ENCODE measurements around the gene SNN. TPM values are rescaled to one million over a fixed set of nuclear protein-coding genes. Genes with fewer than 3 reads are reported as not detected.

SNN gene
- total RNA-seq, 1 donor from 2014 or later = 31.2 TPM

DNA sequence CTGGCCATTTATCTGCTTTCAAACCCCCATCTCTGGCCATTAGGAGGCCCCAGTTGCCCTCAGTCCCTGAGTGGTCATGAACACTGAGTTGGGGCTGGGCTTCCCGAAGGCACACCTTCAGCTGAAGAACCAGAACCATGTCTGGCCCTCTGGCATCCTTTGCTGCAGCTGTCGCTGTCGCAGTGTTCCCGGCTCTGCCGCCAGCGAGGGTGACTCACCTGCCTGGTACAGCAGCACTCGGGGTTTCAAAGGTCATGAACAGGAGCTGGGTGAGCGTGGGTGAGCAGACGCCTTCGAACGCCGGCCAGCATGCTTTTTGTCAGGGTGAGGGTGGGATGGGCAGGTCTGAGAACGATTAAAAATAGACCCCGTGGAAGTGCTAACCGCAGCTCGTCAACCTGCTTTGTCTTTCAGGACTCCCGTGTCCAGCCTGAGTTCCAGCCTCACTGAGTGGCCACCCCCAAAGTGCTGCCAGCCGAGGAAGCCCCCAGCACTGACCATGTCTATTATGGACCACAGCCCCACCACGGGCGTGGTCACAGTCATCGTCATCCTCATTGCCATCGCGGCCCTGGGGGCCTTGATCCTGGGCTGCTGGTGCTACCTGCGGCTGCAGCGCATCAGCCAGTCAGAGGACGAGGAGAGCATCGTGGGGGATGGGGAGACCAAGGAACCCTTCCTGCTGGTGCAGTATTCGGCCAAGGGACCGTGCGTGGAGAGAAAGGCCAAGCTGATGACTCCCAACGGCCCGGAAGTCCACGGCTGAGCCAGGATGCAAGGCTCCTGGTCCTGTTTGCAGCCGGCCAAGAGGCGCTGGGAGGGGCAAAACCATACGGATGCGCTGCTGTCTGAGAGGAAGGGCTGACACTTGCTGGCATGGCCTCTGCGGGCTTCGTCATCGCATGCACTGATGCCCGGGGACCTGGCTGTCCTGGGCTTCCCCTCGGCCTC lies 7.6 kb downstream of the SNN start:
- intact Hi-C loops (cut with DNase I) = no loop called here
- no peak for DNase-seq (ENCODE audit: low spot score)

DNA sequence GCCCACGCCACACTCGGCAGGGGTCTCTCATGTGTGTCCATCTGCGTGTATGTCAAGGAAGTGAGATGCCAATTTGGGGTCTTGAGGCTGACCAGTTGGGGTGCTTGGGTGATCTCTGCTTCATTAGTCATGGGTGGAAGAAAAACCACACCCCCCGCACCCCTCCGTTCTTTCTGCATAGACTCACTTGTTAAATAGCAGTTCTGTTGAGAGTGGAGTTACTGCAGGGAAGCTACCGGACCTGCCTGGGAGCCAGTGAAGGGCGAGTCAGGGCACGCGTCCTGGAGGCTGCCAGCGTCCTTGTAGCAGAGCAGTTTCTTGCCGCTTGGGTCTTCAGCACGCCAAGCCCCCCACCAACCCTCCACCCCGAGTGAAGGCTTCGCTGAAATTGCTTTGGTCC lies 8.5 kb downstream of the SNN start:
- DNase-seq (ENCODE audit: low spot score) = no peak
- intact Hi-C loops (cut with DNase I) = no loop called here

DNA sequence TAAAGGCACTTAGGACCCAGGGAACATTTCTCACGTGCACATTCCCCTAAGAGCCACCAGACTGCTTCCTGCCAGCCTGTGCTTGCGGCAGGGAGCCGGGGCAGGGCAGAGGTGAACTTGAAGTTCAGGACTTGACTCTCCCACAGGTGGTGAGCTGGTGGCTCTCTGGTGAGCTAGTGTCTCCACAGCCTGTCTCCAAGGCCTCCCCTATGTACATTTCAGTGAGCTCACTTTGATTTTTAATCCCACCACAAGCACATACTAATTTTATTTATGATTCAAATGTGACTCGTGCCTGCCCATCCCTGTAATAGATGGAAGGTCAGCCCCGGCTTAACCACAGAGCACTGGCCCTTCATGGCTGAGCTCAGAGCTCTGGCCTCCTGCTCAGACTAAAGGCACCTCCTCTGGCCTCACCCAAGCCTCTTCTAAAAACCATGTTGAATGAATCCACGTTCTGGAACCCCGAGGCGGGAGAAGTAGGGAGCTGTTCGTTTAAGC lies 9.2 kb downstream of the SNN start:
- intact Hi-C loops (cut with DNase I) = no loop called here
- no peak for DNase-seq (ENCODE audit: low spot score)

GRCh38 chr16:11677959-11678881 lies 10.0 kb downstream of the SNN start:
- no peak for DNase-seq (ENCODE audit: low spot score)
- intact Hi-C loops (cut with DNase I) = no loop called here

GRCh38 chr16:11679250-11679649 lies 11.0 kb downstream of the SNN start:
- intact Hi-C loops (cut with DNase I) = no loop called here
- no peak for DNase-seq (ENCODE audit: low spot score)

DNA sequence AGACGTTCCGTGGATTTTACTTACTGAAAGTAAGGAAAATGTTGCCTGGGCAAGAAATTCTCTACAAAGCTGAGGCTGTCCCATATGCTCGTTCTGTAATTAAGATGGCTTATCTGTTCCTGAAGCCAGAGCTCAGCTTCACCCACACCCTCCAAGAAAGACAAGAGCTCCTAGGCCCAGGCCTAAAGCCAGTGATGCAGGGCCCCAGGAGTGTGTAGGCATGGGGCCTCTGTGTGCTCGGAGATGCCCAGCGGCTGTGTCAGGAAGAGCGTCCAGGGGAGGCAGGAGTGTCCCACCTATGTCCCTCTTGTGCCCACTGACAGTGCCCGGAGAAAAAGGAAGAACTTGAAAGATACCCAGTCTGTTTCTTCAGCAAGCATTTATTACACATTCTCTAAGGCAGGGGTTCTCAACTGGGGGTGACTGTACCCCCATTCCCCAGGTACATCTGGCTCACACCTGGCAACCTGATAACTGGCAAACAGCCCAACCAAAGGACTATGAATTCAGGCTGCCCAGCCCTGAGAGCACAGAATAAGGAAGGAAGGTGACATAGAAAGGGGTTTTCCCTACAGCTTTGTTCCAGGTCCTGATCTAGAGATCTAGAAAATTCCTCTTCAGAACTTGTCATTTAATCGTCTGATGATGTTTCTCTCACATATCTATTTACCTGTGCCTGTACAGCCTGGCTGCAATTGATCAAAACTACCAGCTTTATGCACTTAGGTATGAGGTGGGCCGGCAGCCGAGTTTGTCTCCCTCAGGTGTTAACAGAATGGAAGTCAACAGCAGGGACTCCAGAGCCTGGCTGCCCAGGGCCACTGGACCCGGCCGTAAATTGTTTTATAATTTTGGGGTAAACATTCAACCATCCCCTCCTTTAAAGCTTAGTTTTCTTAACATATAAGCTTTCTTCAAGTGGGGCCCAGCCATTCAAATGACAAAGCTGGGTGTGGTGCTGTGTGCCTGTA lies 12.0 kb downstream of the SNN start:
- intact Hi-C loops (cut with DNase I) = no loop called here
- DNase-seq (ENCODE audit: low spot score) = no peak

GRCh38 chr16:11681556-11681955 lies 13.3 kb downstream of the SNN start:
- DNase-seq (ENCODE audit: low spot score) = peak; percentile 86
- intact Hi-C loops (cut with DNase I) = no loop called here

GRCh38 chr16:11681976-11682654 lies 13.9 kb downstream of the SNN start:
- DNase-seq (ENCODE audit: low spot score) = no peak

GRCh38 chr16:11682655-11683096 lies 14.4 kb downstream of the SNN start:
- intact Hi-C loops (cut with DNase I) = no loop called here
- no peak for DNase-seq (ENCODE audit: low spot score)

More at GRCh38 chr16:11681976-11682654, 13.9 kb downstream of the SNN start:
- intact Hi-C loops (cut with DNase I) = no loop called here

- intact Hi-C loops (cut with DNase I) = no loop called here
- no peak for DNase-seq (ENCODE audit: low spot score)
Measured at GRCh38 chr16:11683145-11683544, 14.9 kb downstream of the SNN start.

DNA sequence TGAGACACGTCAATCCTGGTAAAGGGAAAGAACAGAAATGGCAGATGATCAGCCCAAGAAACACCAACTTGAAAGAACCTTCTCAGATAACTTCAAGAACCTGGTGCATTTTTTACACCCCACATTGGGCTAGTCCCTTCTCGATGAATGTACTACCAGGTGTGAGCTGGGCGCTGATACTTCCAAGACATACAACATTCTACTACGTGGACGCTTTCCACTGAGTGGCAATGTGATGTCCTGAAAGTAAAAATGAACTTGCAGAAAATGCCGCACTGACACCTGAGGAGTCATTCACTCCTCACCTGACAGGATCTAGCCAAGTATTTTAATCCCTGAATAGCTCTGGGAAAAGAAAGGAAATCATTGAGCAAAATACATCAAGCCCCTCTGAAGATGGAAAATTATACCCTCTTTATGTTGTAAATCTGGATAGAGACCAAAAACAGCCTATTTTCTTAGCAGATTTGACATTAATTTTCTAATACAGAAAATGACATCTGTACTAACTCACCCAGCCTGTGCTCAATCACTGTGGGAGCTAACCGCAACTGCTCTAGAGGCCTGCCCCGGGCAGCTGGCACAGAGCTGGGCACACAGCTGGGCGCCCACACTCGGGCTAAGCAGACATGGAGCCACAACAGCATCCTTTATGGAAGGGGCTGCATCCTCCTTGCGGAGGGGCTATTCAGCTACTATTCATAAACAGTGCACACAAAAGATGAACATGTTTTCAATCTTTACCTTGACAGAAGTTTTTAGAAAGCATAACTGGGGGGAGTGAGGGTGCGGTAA lies 16.2 kb downstream of the SNN start:
- intact Hi-C loops (cut with DNase I) = no loop called here
- no peak for DNase-seq (ENCODE audit: low spot score)

DNA sequence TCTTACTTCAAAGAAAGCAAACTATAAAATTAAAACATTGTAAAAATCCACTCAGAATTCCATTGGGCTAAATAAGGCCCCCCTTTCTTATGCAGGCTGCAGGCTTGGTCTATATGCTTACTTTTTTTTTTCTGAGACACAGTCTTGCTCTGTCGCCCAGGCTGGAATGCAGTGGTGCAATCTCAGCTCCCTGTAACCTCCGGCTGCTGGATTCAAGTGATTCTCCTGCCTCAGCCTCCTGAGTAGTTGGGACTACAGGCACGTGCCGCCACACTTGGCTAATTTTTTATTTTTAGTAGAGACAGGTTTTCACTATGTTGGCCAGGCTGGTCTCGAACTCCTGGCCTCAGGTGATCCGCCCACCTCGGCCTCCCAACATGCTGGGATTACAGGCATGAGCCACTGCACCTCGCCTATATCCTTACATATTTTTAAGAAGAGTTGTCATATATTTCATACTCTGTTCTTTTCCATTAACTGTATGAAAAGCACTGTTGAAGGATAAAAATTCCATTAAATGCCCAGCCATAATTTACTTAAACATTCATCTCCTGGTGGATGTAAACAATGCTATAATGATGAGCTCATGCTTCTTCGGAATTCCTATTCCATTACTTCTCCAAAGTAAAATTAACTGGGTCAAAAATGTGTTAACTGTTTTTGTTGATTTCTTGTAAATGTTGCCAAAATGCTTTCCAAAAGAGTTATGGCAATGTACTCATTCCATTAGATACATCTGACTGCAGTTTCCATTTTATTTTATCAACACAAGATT lies 17.8 kb downstream of the SNN start:
- no peak for DNase-seq (ENCODE audit: low spot score)

GRCh38 chr16:11686713-11687380 lies 18.6 kb downstream of the SNN start:
- no peak for DNase-seq (ENCODE audit: low spot score)
- intact Hi-C loops (cut with DNase I) = no loop called here

More for the DNA sequence above, 17.8 kb downstream of the SNN start:
- intact Hi-C loops (cut with DNase I) = no loop called here

DNA sequence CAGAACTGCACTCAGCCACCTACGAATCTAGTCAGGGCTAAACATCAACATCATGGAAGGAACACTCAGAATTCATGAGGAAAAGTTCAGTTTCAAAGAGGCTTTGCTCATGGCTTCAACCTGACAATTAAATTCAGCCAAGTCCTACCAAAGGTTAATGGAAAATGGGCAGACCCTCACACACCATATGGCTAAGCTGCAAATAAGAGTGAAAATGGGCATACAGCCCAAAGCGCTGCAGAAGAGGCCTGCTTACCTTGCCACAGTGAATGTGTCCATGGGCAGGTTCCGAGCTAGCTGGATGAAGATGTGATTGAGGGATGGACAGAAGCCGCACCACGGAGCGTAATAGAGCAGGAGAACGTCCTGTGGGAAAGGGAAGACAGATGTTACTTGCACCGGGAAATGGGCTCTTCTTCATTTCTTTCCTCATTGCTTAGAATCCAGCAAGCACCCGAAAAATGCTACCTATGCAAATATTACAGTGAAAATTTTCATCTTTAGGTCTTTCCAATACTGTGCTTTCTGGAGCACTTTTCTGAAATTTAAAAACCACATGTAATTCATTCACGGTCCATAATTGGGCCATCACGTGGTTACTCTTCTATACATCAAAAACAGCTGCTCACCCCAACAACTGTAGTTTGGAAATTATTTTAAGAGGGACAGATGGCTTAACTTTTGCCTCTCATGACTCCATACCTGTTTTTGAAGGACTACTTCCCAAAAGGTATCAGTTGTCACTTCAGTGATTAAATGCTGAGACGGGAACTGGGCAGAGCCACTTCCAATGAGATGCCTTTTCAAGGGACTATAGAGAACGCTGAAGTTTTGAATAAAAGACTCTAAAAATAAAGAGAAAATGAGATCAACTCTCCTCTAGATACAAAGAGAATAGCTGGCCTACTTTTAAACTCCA lies 19.6 kb downstream of the SNN start:
- DNase-seq (ENCODE audit: low spot score) = no peak
- intact Hi-C loops (cut with DNase I) = no loop called here

GRCh38 chr16:11688520-11688886 lies 20.2 kb downstream of the SNN start:
- intact Hi-C loops (cut with DNase I) = no loop called here
- DNase-seq (ENCODE audit: low spot score) = no peak

Data from cardiac septum (tissue), 1 donor.